Activated T-helper 1 cell treated with anti-CD3 and anti-CD28 coated beads, Interleukin-12 subunit alpha, Interleukin-12 subunit beta, Interleukin-2, Interleukin-4 antibody, amounts not matched to agents 30 ng/mL and 10 ng/mL and 1 ng/mL, durations not matched to agents 14 hours and 24 hours and 36 hours (primary cell): ENCODE results near the gene CGN. TPM values are rescaled to one million over a fixed set of nuclear protein-coding genes. Genes with fewer than 3 reads are reported as not detected.

Source experiments
- DNase-seq: peaks from one replicate; pipeline ENCODE4 v3.0.0; 2021; ENCODE audit warnings: low spot score
- H3K27ac Mint-ChIP-seq: one replicate; pipeline ENCODE4 v1.8.0; 2021; ENCODE audit warnings: mild to moderate bottlenecking, mixed read lengths
- H3K27me3 Mint-ChIP-seq: one replicate; pipeline ENCODE4 v1.8.0; 2022; ENCODE audit warnings: mild to moderate bottlenecking, moderate library complexity, mixed read lengths; ENCODE audit not compliant: insufficient read depth
- H3K36me3 Mint-ChIP-seq: one replicate; pipeline ENCODE4 v1.8.0; 2021; ENCODE audit warnings: low read depth, mixed read lengths
- H3K4me1 Mint-ChIP-seq: one replicate; pipeline ENCODE4 v1.8.0; 2021; ENCODE audit warnings: low read depth, mixed read lengths
- H3K4me3 Mint-ChIP-seq: one replicate; pipeline ENCODE4 v1.8.0; 2021; ENCODE audit warnings: mild to moderate bottlenecking, moderate library complexity, mixed read lengths
- H3K9me3 Mint-ChIP-seq: one replicate; pipeline ENCODE4 v1.8.0; 2021; ENCODE audit warnings: mixed read lengths
- intact Hi-C: fragments of 100-400 bp; cut with micrococcal nuclease; formaldehyde crosslinking; loops from one replicate; pipeline ENCODE4 v1.15.1; 2024
- total RNA-seq: library from RNA; stranded (reverse); gene quantifications from 2 replicates; pipeline ENCODE4 v1.2.3, GENCODE V29; 2022

Gene CGN
- total RNA-seq, 1 donor from 2014 or later = 0.91 TPM

DNA sequence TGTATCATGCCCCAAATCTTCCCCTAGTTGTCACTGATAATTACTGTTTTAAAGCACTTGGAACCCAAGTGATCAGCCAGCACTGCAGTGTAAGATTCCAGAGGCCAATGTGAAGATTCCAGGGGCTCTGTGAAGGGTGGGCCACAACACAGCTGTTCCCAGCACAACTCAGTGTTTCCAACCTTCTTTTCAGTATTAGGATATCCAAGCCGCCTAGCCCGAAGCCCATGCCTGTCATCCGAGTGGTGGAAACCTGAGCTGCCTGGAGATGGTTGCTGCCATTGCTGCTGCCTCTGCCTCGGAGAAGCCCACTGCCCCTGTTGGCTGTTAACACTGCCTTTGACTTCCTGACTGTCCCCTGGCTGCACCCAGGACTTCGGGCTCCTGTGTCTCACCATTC lies 70.3 kb downstream of the CGN start:
- H3K4me1 Mint-ChIP-seq = peaks cover 5% of the 10 kb centered on the region
- intact Hi-C loops = no loop called here
- H3K36me3 Mint-ChIP-seq = peaks cover 2% of the 10 kb centered on the region
- H3K9me3 Mint-ChIP-seq = no peaks in the 10 kb centered on the region
- no peak overlapping the region for H3K4me3 Mint-ChIP-seq
- DNase-seq = no peak
- peaks cover 2% of the 10 kb centered on the region for H3K27me3 Mint-ChIP-seq
- H3K27ac Mint-ChIP-seq = no peak overlapping the region

DNA sequence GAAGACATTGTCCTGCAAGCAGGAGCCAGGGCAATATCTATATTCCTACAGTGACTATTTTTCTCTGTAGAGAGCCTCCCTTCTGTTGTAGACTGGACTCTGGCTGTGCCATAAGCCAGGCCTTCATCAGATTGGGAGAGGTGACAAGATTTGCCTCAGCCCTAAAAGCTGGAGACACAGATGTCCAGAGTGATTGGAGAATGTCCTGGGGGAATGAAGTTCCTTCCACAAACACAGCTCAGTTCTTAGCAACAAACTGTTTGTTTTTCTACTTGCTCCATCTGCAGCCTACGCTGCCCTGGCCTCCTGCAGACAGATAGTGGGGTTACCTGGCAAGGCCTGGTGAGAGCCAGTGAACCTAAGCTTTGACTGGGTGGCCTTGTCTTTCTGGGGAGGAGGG lies 70.7 kb downstream of the CGN start:
- H3K4me3 Mint-ChIP-seq = no peak overlapping the region
- H3K36me3 Mint-ChIP-seq = peaks cover 2% of the 10 kb centered on the region
- H3K4me1 Mint-ChIP-seq = peaks cover 5% of the 10 kb centered on the region
- DNase-seq = no peak
- H3K27me3 Mint-ChIP-seq = peaks cover 2% of the 10 kb centered on the region
- H3K27ac Mint-ChIP-seq = no peak overlapping the region
- H3K9me3 Mint-ChIP-seq = no peaks in the 10 kb centered on the region
- intact Hi-C loops = no loop called here

DNA sequence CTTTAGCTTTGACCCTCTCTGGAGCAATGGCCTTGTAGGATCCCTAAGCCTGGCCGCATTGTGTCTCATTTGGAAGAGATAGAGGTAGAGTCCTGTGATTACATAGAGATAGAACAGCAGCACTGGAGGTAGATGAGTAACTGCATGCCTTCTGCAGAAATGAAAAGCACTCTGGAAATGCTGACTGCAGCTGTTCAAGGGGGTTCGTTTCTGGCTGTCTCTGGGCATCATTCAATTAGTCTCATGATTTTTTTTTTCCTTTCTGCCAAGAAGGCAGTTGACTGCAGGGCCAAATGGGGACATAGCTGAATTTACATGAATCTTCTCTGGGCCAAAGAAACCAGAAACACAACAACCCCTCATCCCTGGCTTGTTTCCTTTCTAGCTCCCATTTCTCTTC lies 72.6 kb downstream of the CGN start:
- DNase-seq = no peak
- peaks cover 3% of the 10 kb centered on the region for H3K4me1 Mint-ChIP-seq
- intact Hi-C loops = no loop called here
- no peak overlapping the region for H3K4me3 Mint-ChIP-seq
- H3K9me3 Mint-ChIP-seq = no peaks in the 10 kb centered on the region
- peaks cover 2% of the 10 kb centered on the region for H3K36me3 Mint-ChIP-seq
- H3K27me3 Mint-ChIP-seq = peaks cover 2% of the 10 kb centered on the region
- no peak overlapping the region for H3K27ac Mint-ChIP-seq

DNA sequence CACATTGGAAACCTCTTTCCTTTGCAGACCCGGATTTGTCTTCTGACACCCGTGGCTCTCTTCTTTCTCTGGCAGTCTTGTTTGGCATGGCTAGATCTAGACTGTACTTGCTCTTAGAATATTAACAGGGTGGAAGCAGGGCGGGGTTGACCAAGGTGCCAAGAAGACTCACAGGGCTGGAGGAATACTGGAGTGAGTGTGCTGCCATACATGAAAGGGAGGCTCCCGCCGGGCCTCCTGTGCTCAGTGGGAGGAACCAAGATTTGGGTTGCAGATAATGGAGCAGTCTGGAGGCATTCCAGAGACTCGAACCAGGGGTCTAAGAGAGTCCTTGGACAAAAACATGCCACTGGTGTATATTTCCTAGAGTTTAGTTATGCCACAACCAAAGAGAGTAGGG lies 73.1 kb downstream of the CGN start:
- no peaks in the 10 kb centered on the region for H3K4me1 Mint-ChIP-seq
- intact Hi-C loops = no loop called here
- H3K36me3 Mint-ChIP-seq = peaks cover 2% of the 10 kb centered on the region
- H3K27ac Mint-ChIP-seq = no peak overlapping the region
- no peak for DNase-seq
- H3K9me3 Mint-ChIP-seq = no peaks in the 10 kb centered on the region
- no peak overlapping the region for H3K4me3 Mint-ChIP-seq
- peaks cover 6% of the 10 kb centered on the region for H3K27me3 Mint-ChIP-seq

DNA sequence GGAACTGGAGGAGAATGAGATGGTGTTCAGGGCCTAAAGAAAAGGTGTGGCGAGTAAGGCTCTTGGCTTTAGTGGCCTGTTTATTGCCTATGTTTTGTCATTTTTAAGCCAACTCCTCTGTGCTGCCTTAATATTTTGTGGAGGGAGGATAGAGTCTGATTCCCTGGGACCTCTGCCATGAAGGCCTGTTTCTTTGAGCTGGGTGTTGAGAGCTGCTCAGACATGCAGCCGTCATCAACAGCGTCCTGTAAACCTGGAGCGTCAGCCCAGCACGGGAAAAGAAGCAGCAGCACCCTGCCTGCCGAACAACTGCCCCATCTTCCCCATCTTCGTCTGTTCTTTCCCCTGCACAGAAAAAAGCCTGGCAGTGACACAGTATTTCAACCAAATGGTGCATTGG lies 73.6 kb downstream of the CGN start:
- peaks cover 2% of the 10 kb centered on the region for H3K36me3 Mint-ChIP-seq
- no peak overlapping the region for H3K27ac Mint-ChIP-seq
- intact Hi-C loops = no loop called here
- H3K4me1 Mint-ChIP-seq = no peaks in the 10 kb centered on the region
- DNase-seq = no peak
- H3K4me3 Mint-ChIP-seq = no peak overlapping the region
- H3K9me3 Mint-ChIP-seq = no peaks in the 10 kb centered on the region
- peaks cover 6% of the 10 kb centered on the region for H3K27me3 Mint-ChIP-seq

DNA sequence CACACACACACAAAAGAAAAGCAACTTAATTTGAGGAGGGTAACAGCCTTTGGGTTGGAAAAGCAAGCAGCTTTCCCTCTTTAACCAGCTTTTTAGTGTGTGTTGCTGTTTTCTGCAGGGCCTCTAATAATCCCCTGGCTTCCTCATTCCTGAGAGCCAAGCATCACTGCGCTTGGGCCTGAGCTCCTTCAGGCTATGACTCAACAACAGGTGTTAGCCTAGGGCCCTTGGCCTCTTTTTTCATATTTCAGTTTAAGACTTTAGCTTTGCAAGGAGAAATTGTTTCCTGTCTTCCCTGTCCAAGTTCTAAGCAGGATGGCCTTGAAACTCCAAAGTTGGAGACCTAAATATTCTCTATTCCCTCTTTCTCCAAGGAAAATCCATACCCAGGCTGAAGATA lies 74.4 kb downstream of the CGN start:
- Mint-ChIP-seq H3K9me3 (peaks cover 4% of the 10 kb centered on the region), H3K36me3 (peaks cover 4% of the 10 kb centered on the region), H3K4me3 (no peak overlapping the region), H3K4me1 (no peaks in the 10 kb centered on the region), H3K27ac (no peak overlapping the region), H3K27me3 (peaks cover 7% of the 10 kb centered on the region)
- DNase-seq = no peak
- intact Hi-C loops = no loop called here

Other genes starting within 250 kb of the CGN start
- gene ZNF687, start 229.1 kb upstream of the CGN start, total RNA-seq = 26.9 and 27.3 TPM in 2 replicates
- gene PI4KB, start 184.0 kb upstream of the CGN start, total RNA-seq = 52.4 and 54.7 TPM in 2 replicates
- 78.1 and 83.4 TPM in 2 replicates for gene RFX5, start 164.1 kb upstream of the CGN start, total RNA-seq
- gene SELENBP1, start 138.7 kb upstream of the CGN start, total RNA-seq = not detected in 2 replicates
- gene PSMB4, start 111.8 kb upstream of the CGN start, total RNA-seq = 436 and 454 TPM in 2 replicates
- gene POGZ, start 51.9 kb upstream of the CGN start, total RNA-seq = 89.1 and 91.1 TPM in 2 replicates
- gene TUFT1, start 28.9 kb downstream of the CGN start, total RNA-seq = 1.9 and 2.3 TPM in 2 replicates
- 31.1 and 31.9 TPM in 2 replicates for gene SNX27, start 100.7 kb downstream of the CGN start, total RNA-seq
- gene CELF3, start 205.4 kb downstream of the CGN start, total RNA-seq = not detected in 2 replicates
- gene RIIAD1, start 210.1 kb downstream of the CGN start, total RNA-seq = not detected in 2 replicates